A549 (cell line): Measurements from ENCODE around the gene TMEM158. TPM values are rescaled to one million over a fixed set of nuclear protein-coding genes. Genes with fewer than 3 reads are reported as not detected.

Experiments used
- ATAC-seq, 2 experiments: fragments of 200-7000 bp in 1 of 2; fragments of >200 bp in 1 of 2; cut with Nextera tagmentation in 1 of 2; cut with Tn5 transposase in 1 of 2; 3 replicates each; pipeline versions ENCODE4 v1.8.0 to v1.9.1; 2018 to 2020; ENCODE audit warnings: mild to moderate bottlenecking in 1 of 2, moderate library complexity in 1 of 2
- CTCF ChIA-PET: fragments of 300-600 bp; sonication (Branson Sonifier 250); formaldehyde crosslinking; extraction: SDS; loops from one replicate; lab custom pipeline; 2021; ENCODE audit warnings: antibody characterized with exemption, inconsistent platforms; lab: Yijun Ruan, JAX
- POLR2A ChIA-PET: fragments of 350-600 bp; formaldehyde crosslinking; extraction: SDS; loops from one replicate; lab custom pipeline; 2021; ENCODE audit warnings: antibody characterized with exemption, inconsistent platforms; lab: Yijun Ruan, JAX
- DNase-seq, 2 experiments: peaks; one replicate each; pipeline versions ENCODE4 v3.0.0 to v3.0.0-alpha.2; 2011 to 2016; ENCODE audit warnings: low read depth in 1 of 2, low spot score in 1 of 2
- FAIRE-seq: peaks from 2 replicates; lab custom pipeline; 2011; peaks lifted over from hg19 to GRCh38; lab: Jason Lieb, UNC
- H3K27ac ChIP-seq, 2 experiments: fragments of >200 bp; sonication (Bioruptor Twin); formaldehyde crosslinking; 3 replicates each; pipeline ENCODE4 v1.5.1; 2016 to 2017
- H3K4me1 ChIP-seq: fragments of >200 bp; sonication (Bioruptor Twin); formaldehyde crosslinking; 3 replicates; pipeline ENCODE4 v1.6.1; 2016
- H3K4me2 ChIP-seq: fragments of >200 bp; sonication (Bioruptor Twin); formaldehyde crosslinking; 3 replicates; pipeline ENCODE4 v1.6.1; 2016
- H3K4me3 ChIP-seq: fragments of >200 bp; sonication (Bioruptor Twin); formaldehyde crosslinking; 3 replicates; pipeline ENCODE4 v1.5.1; 2016
- H3K9me3 ChIP-seq: fragments of >200 bp; sonication (Bioruptor Twin); formaldehyde crosslinking; 3 replicates; pipeline ENCODE4 v1.6.1; 2016
- CBX2 ChIP-seq: fragments of 200-600 bp; sonication (generic); IDR thresholded peaks from 2 replicates; pipeline ENCODE4 v1.6.1; 2016; ENCODE audit warnings: low read depth, mild to moderate bottlenecking, borderline replicate concordance
- CBX8 ChIP-seq: fragments of 200-600 bp; sonication (generic); IDR thresholded peaks from 2 replicates; pipeline ENCODE4 v1.6.1; 2016
- CHD2 ChIP-seq: fragments of 150-350 bp; IDR thresholded peaks from 2 replicates; pipeline ENCODE4 v1.6.1; 2014; ENCODE audit warnings: low read length; ENCODE audit not compliant: partially characterized antibody
- CHD4 ChIP-seq: fragments of 200-600 bp; sonication (generic); IDR thresholded peaks from 2 replicates; pipeline ENCODE4 v1.6.1; 2016; ENCODE audit warnings: antibody characterized with exemption, mild to moderate bottlenecking, borderline replicate concordance
- E2F6 ChIP-seq: IDR thresholded peaks from 2 replicates; pipeline ENCODE4 v1.6.1; 2012; ENCODE audit warnings: low read depth, borderline replicate concordance
- EHF ChIP-seq: fragments of 250-450 bp; sonication (Bioruptor Pico); IDR thresholded peaks from 2 replicates; pipeline ENCODE4 v1.5.0; 2020; ENCODE audit warnings: mild to moderate bottlenecking
- EHMT2 ChIP-seq: fragments of 200-600 bp; sonication (generic); IDR thresholded peaks from 2 replicates; pipeline ENCODE4 v1.6.1; 2016; ENCODE audit warnings: antibody characterized with exemption, low read depth, mild to moderate bottlenecking, moderate library complexity
- ESRRA ChIP-seq: fragments of 150-350 bp; IDR thresholded peaks from 2 replicates; pipeline ENCODE4 v1.6.1; 2014; ENCODE audit warnings: mild to moderate bottlenecking, low read length, borderline replicate concordance
- FOSL2 ChIP-seq, 2 experiments: fragments of 450-650 bp in 1 of 2; fragments of >200 bp in 1 of 2; sonication (Bioruptor Twin) in 1 of 2; formaldehyde crosslinking; IDR thresholded peaks; 2 replicates each; pipeline versions ENCODE4 v1.5.0 to v1.6.1; 2016 to 2020; ENCODE audit warnings: mild to moderate bottlenecking in 1 of 2, moderate library complexity in 1 of 2
- HDAC2 ChIP-seq: fragments of 200-600 bp; sonication (generic); IDR thresholded peaks from 2 replicates; pipeline ENCODE4 v1.6.1; 2016
- HES2 ChIP-seq: fragments of >200 bp; sonication (Bioruptor Twin); formaldehyde crosslinking; IDR thresholded peaks from 2 replicates; pipeline ENCODE4 v1.6.1; 2016
- HOXA7 ChIP-seq: fragments of 250-450 bp; sonication (Bioruptor Pico); IDR thresholded peaks from 2 replicates; pipeline ENCODE4 v1.5.0; 2020; ENCODE audit warnings: mild to moderate bottlenecking, moderate library complexity
- HOXB5 ChIP-seq: fragments of 250-450 bp; sonication (Bioruptor Pico); IDR thresholded peaks from 2 replicates; pipeline ENCODE4 v1.5.0; 2020; ENCODE audit warnings: mild to moderate bottlenecking, moderate library complexity
- KDM1A ChIP-seq: fragments of 200-600 bp; sonication (generic); IDR thresholded peaks from 2 replicates; pipeline ENCODE4 v1.6.1; 2016; ENCODE audit warnings: low read depth, mild to moderate bottlenecking
- MAFK ChIP-seq: fragments of 450-650 bp; IDR thresholded peaks from 2 replicates; pipeline ENCODE4 v1.6.1; 2014; ENCODE audit not compliant: partially characterized antibody
- MAZ ChIP-seq: fragments of 150-350 bp; IDR thresholded peaks from 2 replicates; pipeline ENCODE4 v1.6.1; 2014; ENCODE audit warnings: antibody characterized with exemption, low read depth, low read length, borderline replicate concordance
- NFE2L2 ChIP-seq: fragments of 150-350 bp; conservative IDR thresholded peaks from 2 replicates; pipeline ENCODE4 v1.6.1; 2014; ENCODE audit warnings: low read length
- NPAS2 ChIP-seq: fragments of 250-450 bp; sonication (Bioruptor Pico); IDR thresholded peaks from 2 replicates; pipeline ENCODE4 v1.8.0; 2022; ENCODE audit warnings: mild to moderate bottlenecking, moderate library complexity, borderline replicate concordance
- NR3C1 ChIP-seq: fragments of >200 bp; sonication (Bioruptor Twin); formaldehyde crosslinking; IDR thresholded peaks from 3 replicates; pipeline ENCODE4 v1.6.1; 2017
- PHF8 ChIP-seq: fragments of 200-600 bp; sonication (generic); IDR thresholded peaks from 2 replicates; pipeline ENCODE4 v1.6.1; 2016; ENCODE audit warnings: low read depth, mild to moderate bottlenecking, antibody characterized with exemption, moderate library complexity, borderline replicate concordance
- POLR2AphosphoS2 ChIP-seq: conservative IDR thresholded peaks from 2 replicates; pipeline ENCODE4 v1.6.1; 2012; ENCODE audit warnings: low read length, improper control_type of control experiment, inconsistent platforms
- RARB ChIP-seq: fragments of 250-450 bp; sonication (Bioruptor Pico); IDR thresholded peaks from 2 replicates; pipeline ENCODE4 v1.8.0; 2021; ENCODE audit warnings: mild to moderate bottlenecking, moderate library complexity
- RCOR1 ChIP-seq: fragments of 150-350 bp; IDR thresholded peaks from 2 replicates; pipeline ENCODE4 v1.6.1; 2014; ENCODE audit warnings: antibody characterized with exemption, low read length, low read depth
- SMC3 ChIP-seq: fragments of >200 bp; sonication (Bioruptor Twin); formaldehyde crosslinking; IDR thresholded peaks from 3 replicates; pipeline ENCODE4 v1.6.1; 2018; ENCODE audit warnings: inconsistent platforms
- SREBF2 ChIP-seq: fragments of 450-650 bp; IDR thresholded peaks from 2 replicates; pipeline ENCODE4 v1.6.1; 2014; ENCODE audit warnings: mild to moderate bottlenecking, moderate library complexity
- TFCP2L1 ChIP-seq: fragments of 250-450 bp; sonication (Bioruptor Pico); IDR thresholded peaks from 2 replicates; pipeline ENCODE4 v1.5.0; 2021; ENCODE audit warnings: mild to moderate bottlenecking
- ZC3H11A ChIP-seq: fragments of 450-650 bp; IDR thresholded peaks from 2 replicates; pipeline ENCODE4 v1.6.1; 2014; ENCODE audit warnings: antibody characterized with exemption, mild to moderate bottlenecking
- ZFP36 ChIP-seq: fragments of 450-650 bp; IDR thresholded peaks from 2 replicates; pipeline ENCODE4 v1.6.1; 2014; ENCODE audit warnings: borderline replicate concordance; ENCODE audit not compliant: partially characterized antibody
- ZNF302 ChIP-seq: fragments of 250-450 bp; sonication (Bioruptor Pico); IDR thresholded peaks from 2 replicates; pipeline ENCODE4 v1.9.0; 2021; ENCODE audit warnings: inconsistent platforms, mild to moderate bottlenecking, moderate library complexity
- WGBS: methylation state at CpG from one replicate; pipeline ENCODE4 v1.1.6; 2017; ENCODE audit errors: missing lambda C conversion rate; 5-methylcytosine and 5-hydroxymethylcytosine counted together
- polyA plus RNA-seq, 4 experiments: library from polyadenylated mRNA; depleted of rRNA in 3 of 4; stranded (reverse); fragments of >200 nt; fragmentation: RNase III in 1 of 4; extraction: RNeasy Plus Mini Kit Qiagen cat#74134 plus additional on column Dnase treatment in 1 of 4; gene quantifications; 2 replicates in 3 of 4; 3 replicates in 1 of 4; pipeline ENCODE4 v1.2.3, GENCODE V29; 2011 to 2017
- TF ChIP-seq, protein P1 (sequence below): fragments of 250-450 bp; sonication (Bioruptor Pico); IDR thresholded peaks from 2 replicates; pipeline ENCODE4 v1.5.0; 2020; ENCODE audit warnings: low read depth, mild to moderate bottlenecking, moderate library complexity
- TF ChIP-seq, protein P2 (sequence below): fragments of 450-650 bp; IDR thresholded peaks from 2 replicates; pipeline ENCODE4 v1.6.1; 2014; ENCODE audit warnings: antibody characterized with exemption
- TF ChIP-seq, protein P3 (sequence below): fragments of 250-450 bp; sonication (Bioruptor Pico); IDR thresholded peaks from 2 replicates; pipeline ENCODE4 v1.5.0; 2021; ENCODE audit warnings: mild to moderate bottlenecking, moderate library complexity, borderline replicate concordance

The TMEM158 gene
- polyA plus RNA-seq, 2 of the 4 experiments (the other 2 are of a cell fraction): 1.8 to 3.4 TPM

- Histone ChIP-seq H3K9me3 (no peaks in the 10 kb centered on the region), H3K27ac (peak overlapping the region; percentile 64 to 86), H3K4me3 (no peak overlapping the region), H3K4me2 (peak overlapping the region; percentile 55), H3K4me1 (peaks cover 17% of the 10 kb centered on the region)
- TF ChIP-seq POLR2AphosphoS2 (no peak), FOSL2 (IDR thresholded peaks at IDR 0.05) (no peak), FOSL2 (CRISPR knock-in tag; IDR thresholded peaks at IDR 0.05) (peak; percentile 14; the same call in 1 of the 2 replicates), ZNF302 (CRISPR knock-in tag) (no peak), E2F6 (no peak), CBX8 (no peak), HES2 (no peak), CBX2 (no peak), CHD2 (no peak), HOXA7 (no peak), PHF8 (no peak), KDM1A (no peak), TFCP2L1 (no peak), ESRRA (no peak), SREBF2 (no peak), ZFP36 (peak; percentile 95), EHF (CRISPR knock-in tag) (no peak), MAZ (no peak), EHMT2 (no peak), HOXB5 (CRISPR knock-in tag) (no peak), NPAS2 (no peak), ZC3H11A (no peak), NR3C1 (no peak), MAFK (peak; percentile 98), CHD4 (no peak), RCOR1 (no peak), RARB (CRISPR knock-in tag) (no peak), SMC3 (no peak), NFE2L2 (peak; percentile 54; the same call in 1 of the 2 replicates), HDAC2 (no peak)
- TF ChIP-seq, protein P1, sequence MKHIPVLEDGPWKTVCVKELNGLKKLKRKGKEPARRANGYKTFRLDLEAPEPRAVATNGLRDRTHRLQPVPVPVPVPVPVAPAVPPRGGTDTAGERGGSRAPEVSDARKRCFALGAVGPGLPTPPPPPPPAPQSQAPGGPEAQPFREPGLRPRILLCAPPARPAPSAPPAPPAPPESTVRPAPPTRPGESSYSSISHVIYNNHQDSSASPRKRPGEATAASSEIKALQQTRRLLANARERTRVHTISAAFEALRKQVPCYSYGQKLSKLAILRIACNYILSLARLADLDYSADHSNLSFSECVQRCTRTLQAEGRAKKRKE (CRISPR knock-in tag): no peak
- TF ChIP-seq, protein P2, sequence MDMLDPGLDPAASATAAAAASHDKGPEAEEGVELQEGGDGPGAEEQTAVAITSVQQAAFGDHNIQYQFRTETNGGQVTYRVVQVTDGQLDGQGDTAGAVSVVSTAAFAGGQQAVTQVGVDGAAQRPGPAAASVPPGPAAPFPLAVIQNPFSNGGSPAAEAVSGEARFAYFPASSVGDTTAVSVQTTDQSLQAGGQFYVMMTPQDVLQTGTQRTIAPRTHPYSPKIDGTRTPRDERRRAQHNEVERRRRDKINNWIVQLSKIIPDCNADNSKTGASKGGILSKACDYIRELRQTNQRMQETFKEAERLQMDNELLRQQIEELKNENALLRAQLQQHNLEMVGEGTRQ: no peak
- TF ChIP-seq, protein P3, sequence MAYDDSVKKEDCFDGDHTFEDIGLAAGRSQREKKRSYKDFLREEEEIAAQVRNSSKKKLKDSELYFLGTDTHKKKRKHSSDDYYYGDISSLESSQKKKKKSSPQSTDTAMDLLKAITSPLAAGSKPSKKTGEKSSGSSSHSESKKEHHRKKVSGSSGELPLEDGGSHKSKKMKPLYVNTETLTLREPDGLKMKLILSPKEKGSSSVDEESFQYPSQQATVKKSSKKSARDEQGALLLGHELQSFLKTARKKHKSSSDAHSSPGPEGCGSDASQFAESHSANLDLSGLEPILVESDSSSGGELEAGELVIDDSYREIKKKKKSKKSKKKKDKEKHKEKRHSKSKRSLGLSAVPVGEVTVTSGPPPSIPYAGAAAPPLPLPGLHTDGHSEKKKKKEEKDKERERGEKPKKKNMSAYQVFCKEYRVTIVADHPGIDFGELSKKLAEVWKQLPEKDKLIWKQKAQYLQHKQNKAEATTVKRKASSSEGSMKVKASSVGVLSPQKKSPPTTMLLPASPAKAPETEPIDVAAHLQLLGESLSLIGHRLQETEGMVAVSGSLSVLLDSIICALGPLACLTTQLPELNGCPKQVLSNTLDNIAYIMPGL (CRISPR knock-in tag): no peak
- WGBS: 48% methylated on average over 7 of the region's 7 CpGs
- ChIA-PET CTCF (interaction anchor here (1.5 to 1.9 kb wide), 3 partner anchors 12 to 142 kb away, joined by 3 to 8 read pairs (median 6); no protein-coding TSS in a partner anchor), POLR2A (no interaction called here)
- DNase-seq (peak; percentile 34 to 55), FAIRE-seq (no peak), ATAC-seq (peak; percentile 76 to 80)
These were observed 42.9 kb downstream of the TMEM158 start for GRCh38 chr3:45182915-45183871.
